Lower leg skin (tissue), 3 donors: ENCODE data around the gene SLC27A6.

Experiments
- CTCF ChIP-seq, 3 donors: fragments of 450-650 bp; IDR thresholded peaks; one replicate each; pipeline ENCODE4 v1.5.1; 2016; ENCODE audit warnings: antibody characterized with exemption in 3 of 3, mild to moderate bottlenecking in 3 of 3, moderate library complexity in 2 of 3
- POLR2A ChIP-seq, 2 donors: fragments of 450-650 bp; IDR thresholded peaks; one replicate each; pipeline ENCODE4 v1.6.1; 2016 to 2017; ENCODE audit warnings: antibody characterized with exemption in 2 of 2, mild to moderate bottlenecking in 1 of 2, moderate library complexity in 1 of 2

DNA sequence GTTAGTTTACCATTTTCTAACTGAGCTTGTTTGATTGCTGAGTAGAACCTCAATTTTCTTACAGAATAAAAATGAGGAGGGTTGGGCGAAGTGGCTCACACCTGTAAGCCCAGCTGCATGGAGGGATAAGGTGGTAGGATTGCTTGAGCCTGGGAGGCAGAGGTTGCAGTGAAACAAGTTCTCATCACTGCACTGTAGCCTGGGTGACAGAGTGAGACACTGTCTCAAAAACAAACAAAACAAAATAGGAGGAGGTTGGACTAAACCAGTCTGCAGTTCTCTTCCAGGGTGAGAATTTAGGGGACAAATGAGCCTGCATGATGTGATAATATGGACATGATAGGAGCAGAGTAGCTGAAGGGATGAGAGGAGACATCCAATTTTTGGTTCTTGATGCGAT is 57.3 kb downstream of the SLC27A6 start:
- TF ChIP-seq CTCF (IDR thresholded peaks at IDR 0.05) (no peak), POLR2A (IDR thresholded peaks at IDR 0.05) (no peak)
